ENCODE measurements around the gene MIEF2. TPM values are rescaled to one million over a fixed set of nuclear protein-coding genes. Genes with fewer than 3 reads are reported as not detected.

Gene MIEF2
- total RNA-seq, result 17.0 and 19.5 TPM in 2 replicates

GRCh38 chr17:18260332-18261145, at the start of gene MIEF2:
MIEF2 (plus strand) TSS chr17:18260662; CDS start chr17:18262721, 2,059 bp downstream.

GRCh38 chr17:18225121-18225641, 35.3 kb upstream of the MIEF2 start, which contains the start of gene LLGL1:
LLGL1 (plus strand) TSS chr17:18225635; CDS start chr17:18225683, 48 bp downstream.

GRCh38 chr17:18258356-18259038, 2.0 kb upstream of the MIEF2 start, which contains the start of gene FLII:
FLII (minus strand) TSS chr17:18258738; CDS start chr17:18258690, 48 bp downstream.

GRCh38 chr17:18314731-18315561, 54.5 kb downstream of the MIEF2 start, which contains the start of the genes SMCR8 and TOP3A:
SMCR8 (plus strand) TSS chr17:18315293; CDS start chr17:18315790, 497 bp downstream.
TOP3A (minus strand) TSS chr17:18314994; CDS start chr17:18314778, 216 bp downstream.

Other genes with a start within 250 kb of the MIEF2 start
- 9.6 and 14.9 TPM in 2 replicates for gene ATPAF2, start 221.5 kb upstream of the MIEF2 start, total RNA-seq
- 5.4 and 7.1 TPM in 2 replicates for gene GID4, start 221.3 kb upstream of the MIEF2 start, total RNA-seq
- gene DRG2, start 172.7 kb upstream of the MIEF2 start, total RNA-seq, result 43.0 and 43.7 TPM in 2 replicates
- 0.59 and 2.4 TPM in 2 replicates for gene MYO15A, start 151.9 kb upstream of the MIEF2 start, total RNA-seq
- 76.0 and 79.7 TPM in 2 replicates for gene ALKBH5, start 76.8 kb upstream of the MIEF2 start, total RNA-seq
- 49.1 and 54.1 TPM in 2 replicates for gene LLGL1, start 35.0 kb upstream of the MIEF2 start, total RNA-seq
- gene FLII, start 1.9 kb upstream of the MIEF2 start, total RNA-seq, result 248 and 284 TPM in 2 replicates
- 24.2 and 25.9 TPM in 2 replicates for gene TOP3A, start 54.3 kb downstream of the MIEF2 start, total RNA-seq
- gene SMCR8, start 54.6 kb downstream of the MIEF2 start, total RNA-seq, result 6.5 and 7.2 TPM in 2 replicates
- gene SHMT1, start 102.9 kb downstream of the MIEF2 start, total RNA-seq, result 32.8 and 40.3 TPM in 2 replicates
- not detected in 2 replicates for gene EVPLL, start 117.1 kb downstream of the MIEF2 start, total RNA-seq
- not detected in 2 replicates for gene LGALS9C, start 216.1 kb downstream of the MIEF2 start, total RNA-seq